Type B pancreatic cell (in vitro differentiated cells): ENCODE data around the gene FYN. TPM values are rescaled to one million over a fixed set of nuclear protein-coding genes. Genes with fewer than 3 reads are reported as not detected.

ENCODE experiments used
- DNase-seq: peaks from one replicate; pipeline ENCODE4 v3.0.0; 2021; ENCODE audit warnings: mixed read lengths; ENCODE audit not compliant: unreplicated experiment; ENCODE audit errors: extremely low spot score
- H3K27ac Mint-ChIP-seq: 2 replicates; pipeline ENCODE4 v1.8.0; 2021; ENCODE audit warnings: mild to moderate bottlenecking, mixed read lengths
- H3K27me3 Mint-ChIP-seq: 2 replicates; pipeline ENCODE4 v1.8.0; 2021; ENCODE audit warnings: mixed read lengths
- H3K36me3 Mint-ChIP-seq: 2 replicates; pipeline ENCODE4 v1.8.0; 2021; ENCODE audit warnings: mixed read lengths
- H3K4me1 Mint-ChIP-seq: one replicate; pipeline ENCODE4 v1.8.0; 2021; ENCODE audit warnings: mixed read lengths; ENCODE audit not compliant: unreplicated experiment
- H3K4me3 Mint-ChIP-seq: 2 replicates; pipeline ENCODE4 v1.8.0; 2021; ENCODE audit warnings: mild to moderate bottlenecking, mixed read lengths
- H3K9me3 Mint-ChIP-seq: 2 replicates; pipeline ENCODE4 v1.8.0; 2021; ENCODE audit warnings: mixed read lengths
- total RNA-seq: library from RNA; stranded (reverse); gene quantifications from 2 replicates; pipeline ENCODE4 v1.2.1, GENCODE V29; 2021; ENCODE audit warnings: low replicate concordance
- TF ChIP-seq, protein P1 (sequence below): fragments of 200-600 bp; sonication (generic); conservative IDR thresholded peaks from 2 replicates; pipeline ENCODE4 v1.5.0; 2021; ENCODE audit warnings: antibody characterized with exemption, mild to moderate bottlenecking

The FYN gene
- total RNA-seq, 1 donor from 2014 or later = 131 TPM

DNA sequence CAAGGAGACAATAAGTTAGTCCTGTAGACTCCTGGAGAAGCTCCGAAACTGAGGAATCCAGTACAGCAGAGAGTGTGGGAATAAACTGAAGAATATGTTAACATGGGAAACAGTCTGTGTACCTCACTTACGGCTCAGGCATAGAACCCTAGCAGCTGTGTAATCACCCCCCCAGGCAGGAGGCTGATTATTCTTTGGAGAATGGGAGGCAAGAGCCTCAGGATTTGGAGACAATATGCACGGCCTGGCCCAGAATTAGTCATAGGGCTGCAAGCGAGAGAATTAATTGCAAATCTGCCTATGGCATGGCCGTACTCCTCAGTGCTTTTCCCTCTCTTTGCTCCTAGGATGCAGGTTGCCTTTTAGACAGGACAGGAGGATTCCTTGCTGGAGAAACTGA is 27.5 kb upstream of the FYN start:
- no peaks in the 10 kb centered on the region for H3K9me3 Mint-ChIP-seq
- no peaks in the 10 kb centered on the region for H3K36me3 Mint-ChIP-seq
- DNase-seq = no peak
- TF ChIP-seq, protein P1, sequence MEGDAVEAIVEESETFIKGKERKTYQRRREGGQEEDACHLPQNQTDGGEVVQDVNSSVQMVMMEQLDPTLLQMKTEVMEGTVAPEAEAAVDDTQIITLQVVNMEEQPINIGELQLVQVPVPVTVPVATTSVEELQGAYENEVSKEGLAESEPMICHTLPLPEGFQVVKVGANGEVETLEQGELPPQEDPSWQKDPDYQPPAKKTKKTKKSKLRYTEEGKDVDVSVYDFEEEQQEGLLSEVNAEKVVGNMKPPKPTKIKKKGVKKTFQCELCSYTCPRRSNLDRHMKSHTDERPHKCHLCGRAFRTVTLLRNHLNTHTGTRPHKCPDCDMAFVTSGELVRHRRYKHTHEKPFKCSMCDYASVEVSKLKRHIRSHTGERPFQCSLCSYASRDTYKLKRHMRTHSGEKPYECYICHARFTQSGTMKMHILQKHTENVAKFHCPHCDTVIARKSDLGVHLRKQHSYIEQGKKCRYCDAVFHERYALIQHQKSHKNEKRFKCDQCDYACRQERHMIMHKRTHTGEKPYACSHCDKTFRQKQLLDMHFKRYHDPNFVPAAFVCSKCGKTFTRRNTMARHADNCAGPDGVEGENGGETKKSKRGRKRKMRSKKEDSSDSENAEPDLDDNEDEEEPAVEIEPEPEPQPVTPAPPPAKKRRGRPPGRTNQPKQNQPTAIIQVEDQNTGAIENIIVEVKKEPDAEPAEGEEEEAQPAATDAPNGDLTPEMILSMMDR = no peak
- no peaks in the 10 kb centered on the region for H3K27me3 Mint-ChIP-seq
- no peaks in the 10 kb centered on the region for H3K4me1 Mint-ChIP-seq
- no peak overlapping the region for H3K4me3 Mint-ChIP-seq
- H3K27ac Mint-ChIP-seq = no peak overlapping the region

DNA sequence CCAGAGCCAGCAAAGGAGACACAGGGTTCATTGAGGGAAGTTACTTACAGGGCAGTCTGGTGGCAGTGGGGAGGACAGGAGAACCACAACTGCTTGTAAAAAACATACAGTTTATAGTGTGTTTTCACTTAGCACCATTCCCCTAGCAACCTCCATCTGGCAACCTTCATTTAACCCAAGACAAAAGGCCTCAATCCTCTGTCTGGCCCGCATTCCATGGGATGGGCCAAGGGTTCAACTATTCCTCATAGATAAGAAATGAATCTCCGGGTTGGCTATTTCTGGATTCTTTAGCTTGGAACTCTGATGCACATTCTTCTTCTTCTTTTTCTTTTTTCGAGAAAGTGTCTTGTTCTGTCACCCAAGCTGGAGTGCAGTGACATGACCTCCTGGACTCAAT is 26.3 kb upstream of the FYN start:
- no peak overlapping the region for H3K27ac Mint-ChIP-seq
- DNase-seq = no peak
- H3K27me3 Mint-ChIP-seq = no peaks in the 10 kb centered on the region
- TF ChIP-seq, protein P1 = no peak
- no peaks in the 10 kb centered on the region for H3K9me3 Mint-ChIP-seq
- H3K4me3 Mint-ChIP-seq = no peak overlapping the region
- no peaks in the 10 kb centered on the region for H3K4me1 Mint-ChIP-seq
- H3K36me3 Mint-ChIP-seq = no peaks in the 10 kb centered on the region

- H3K36me3 Mint-ChIP-seq = no peaks in the 10 kb centered on the region
- TF ChIP-seq, protein P1 = no peak
- H3K4me1 Mint-ChIP-seq = no peaks in the 10 kb centered on the region
- H3K27me3 Mint-ChIP-seq = no peaks in the 10 kb centered on the region
- H3K9me3 Mint-ChIP-seq = no peaks in the 10 kb centered on the region
- no peak for DNase-seq
- H3K27ac Mint-ChIP-seq = no peak overlapping the region
- H3K4me3 Mint-ChIP-seq = no peak overlapping the region
These were observed 25.2 kb upstream of the FYN start for GRCh38 chr6:111898452-111898851.

- Mint-ChIP-seq H3K4me1 (no peaks in the 10 kb centered on the region), H3K9me3 (no peaks in the 10 kb centered on the region), H3K27me3 (no peaks in the 10 kb centered on the region), H3K27ac (no peak overlapping the region), H3K36me3 (no peaks in the 10 kb centered on the region), H3K4me3 (no peak overlapping the region)
- TF ChIP-seq, protein P1 = no peak
- no peak for DNase-seq
These were observed 21.7 kb upstream of the FYN start for GRCh38 chr6:111894951-111895350.

- no peak for DNase-seq
- Mint-ChIP-seq H3K9me3 (no peaks in the 10 kb centered on the region), H3K27ac (no peak overlapping the region), H3K4me3 (no peak overlapping the region), H3K4me1 (peaks cover 5% of the 10 kb centered on the region), H3K27me3 (no peaks in the 10 kb centered on the region), H3K36me3 (no peaks in the 10 kb centered on the region)
- TF ChIP-seq, protein P1 = no peak
These were observed 21.0 kb upstream of the FYN start for GRCh38 chr6:111894272-111894671.

DNA sequence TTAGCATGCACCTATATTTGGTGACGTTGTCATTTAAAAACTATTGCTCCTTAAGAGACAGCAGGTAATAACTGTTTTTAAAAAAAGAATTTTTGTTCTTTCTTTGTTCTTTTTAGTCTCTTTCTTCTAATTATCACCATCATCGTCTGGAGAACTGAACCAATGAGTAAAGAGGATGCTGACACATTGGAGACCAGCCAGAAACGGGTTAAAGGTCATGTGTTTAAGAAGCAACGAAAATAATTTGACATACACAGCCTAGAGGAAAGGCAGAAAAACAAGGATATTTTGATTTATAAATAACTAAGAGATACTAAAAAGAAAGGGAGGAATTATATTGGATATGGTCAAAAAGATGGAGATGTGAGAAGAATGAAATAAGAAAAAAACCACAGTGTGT is 19.2 kb upstream of the FYN start:
- no peak overlapping the region for H3K4me3 Mint-ChIP-seq
- TF ChIP-seq, protein P1 = no peak
- DNase-seq = no peak
- peaks cover 4% of the 10 kb centered on the region for H3K27me3 Mint-ChIP-seq
- no peaks in the 10 kb centered on the region for H3K36me3 Mint-ChIP-seq
- peaks cover 16% of the 10 kb centered on the region for H3K4me1 Mint-ChIP-seq
- H3K27ac Mint-ChIP-seq = no peak overlapping the region
- no peaks in the 10 kb centered on the region for H3K9me3 Mint-ChIP-seq
